HepG2 (cell line): ENCODE measurements around the gene PRKACG. TPM values are rescaled to one million over a fixed set of nuclear protein-coding genes. Genes with fewer than 3 reads are reported as not detected.

Source experiments
- AKAP8 ChIP-seq: sonication (generic); formaldehyde crosslinking; IDR thresholded peaks from 2 replicates; pipeline ENCODE4 v1.5.1; 2020; ENCODE audit warnings: mild to moderate bottlenecking, missing genetic modification reagents
- CSRNP2 ChIP-seq: sonication (generic); formaldehyde crosslinking; conservative IDR thresholded peaks from 2 replicates; pipeline ENCODE4 v1.8.0; 2022; ENCODE audit warnings: low read depth, missing genetic modification reagents
- DMAP1 ChIP-seq: IDR thresholded peaks from 2 replicates; pipeline ENCODE4 v1.6.1; 2016
- ELF3 ChIP-seq: IDR thresholded peaks from 2 replicates; pipeline ENCODE4 v1.6.1; 2016; ENCODE audit warnings: missing genetic modification reagents, missing compliant biosample characterization
- ETV6 ChIP-seq: sonication (generic); formaldehyde crosslinking; conservative IDR thresholded peaks from 2 replicates; pipeline ENCODE4 v1.4.0; 2020; ENCODE audit warnings: missing genetic modification reagents
- GABPA ChIP-seq, 2 experiments: IDR thresholded peaks; 2 replicates each; pipeline ENCODE4 v1.6.1; 2011 to 2016; ENCODE audit warnings: low read depth in 2 of 2, low read length in 1 of 2, missing biosample characterization in 1 of 2, missing genetic modification characterization in 1 of 2
- GTF3A ChIP-seq: sonication (generic); formaldehyde crosslinking; conservative IDR thresholded peaks from 2 replicates; pipeline ENCODE4 v1.4.0; 2020; ENCODE audit warnings: mild to moderate bottlenecking, missing genetic modification reagents
- MAF1 ChIP-seq: sonication (generic); formaldehyde crosslinking; IDR thresholded peaks from 2 replicates; pipeline ENCODE4 v1.5.0; 2020; ENCODE audit warnings: missing genetic modification reagents, borderline replicate concordance
- NONO ChIP-seq, 2 experiments: fragments of 450-650 bp in 1 of 2; sonication (generic) in 1 of 2; formaldehyde crosslinking in 1 of 2; IDR thresholded peaks in 1 of 2; conservative IDR thresholded peaks in 1 of 2; 2 replicates each; pipeline versions ENCODE4 v1.6.1 to v1.8.0; 2017 to 2022; ENCODE audit warnings: mild to moderate bottlenecking in 1 of 2, missing genetic modification reagents in 1 of 2, moderate library complexity in 1 of 2
- RBM39 ChIP-seq: fragments of 200-400 bp; formaldehyde crosslinking; IDR thresholded peaks from one replicate; pipeline ENCODE4 v1.6.1; 2018; ENCODE audit warnings: antibody characterized with exemption, mild to moderate bottlenecking, low read depth, low read length; ENCODE audit not compliant: poor library complexity, severe bottlenecking
- SNRNP70 ChIP-seq: fragments of 200-400 bp; formaldehyde crosslinking; IDR thresholded peaks from 2 replicates; pipeline ENCODE4 v1.6.1; 2017; ENCODE audit warnings: mild to moderate bottlenecking, low read depth, low read length, moderate library complexity
- TFE3 ChIP-seq: IDR thresholded peaks from 2 replicates; pipeline ENCODE4 v1.6.1; 2016
- THAP7 ChIP-seq: sonication (generic); formaldehyde crosslinking; IDR thresholded peaks from 2 replicates; pipeline ENCODE4 v1.8.1; 2023; ENCODE audit warnings: mild to moderate bottlenecking, missing genetic modification reagents
- XRCC5 ChIP-seq: fragments of 200-400 bp; formaldehyde crosslinking; optimal IDR thresholded peaks from 2 replicates; pipeline ENCODE3; 2017; ENCODE audit warnings: mild to moderate bottlenecking, low read length
- ZKSCAN8 ChIP-seq: IDR thresholded peaks from 2 replicates; pipeline ENCODE4 v1.6.1; 2016; ENCODE audit warnings: borderline replicate concordance, missing genetic modification reagents, missing compliant biosample characterization
- ZNF253 ChIP-seq: sonication (generic); formaldehyde crosslinking; IDR thresholded peaks from 2 replicates; pipeline ENCODE4 v1.8.0; 2022; ENCODE audit warnings: mild to moderate bottlenecking, missing genetic modification reagents, borderline replicate concordance
- ZNF317 ChIP-seq: sonication (generic); formaldehyde crosslinking; IDR thresholded peaks from 2 replicates; pipeline ENCODE4 v1.5.0; 2020; ENCODE audit warnings: mild to moderate bottlenecking, missing genetic modification reagents
- ZNF468 ChIP-seq: sonication (generic); formaldehyde crosslinking; IDR thresholded peaks from 2 replicates; pipeline ENCODE4 v1.8.0; 2022; ENCODE audit warnings: mild to moderate bottlenecking, moderate library complexity, missing genetic modification reagents
- ZNF563 ChIP-seq: sonication (generic); formaldehyde crosslinking; IDR thresholded peaks from 2 replicates; pipeline ENCODE4 v1.8.0; 2022; ENCODE audit warnings: mild to moderate bottlenecking, moderate library complexity, missing genetic modification reagents
- ZNF678 ChIP-seq: sonication (generic); formaldehyde crosslinking; IDR thresholded peaks from 2 replicates; pipeline ENCODE4 v1.4.0; 2020; ENCODE audit warnings: mild to moderate bottlenecking, missing genetic modification reagents
- ZNF691 ChIP-seq: sonication (generic); formaldehyde crosslinking; IDR thresholded peaks from 2 replicates; pipeline ENCODE4 v1.4.0; 2020; ENCODE audit warnings: missing genetic modification reagents, low read depth, mild to moderate bottlenecking, borderline replicate concordance
- ZNF780A ChIP-seq: sonication (generic); formaldehyde crosslinking; IDR thresholded peaks from 2 replicates; pipeline ENCODE4 v1.8.0; 2022; ENCODE audit warnings: mild to moderate bottlenecking, missing genetic modification reagents, moderate library complexity
- polyA plus RNA-seq, 8 experiments: library from polyadenylated mRNA; depleted of rRNA in 3 of 8; stranded (reverse) in 7 of 8; unstranded in 1 of 8; fragments of >200 nt; fragmentation: Illumina TruSeq in 4 of 8; extraction: Trizol in 4 of 8; gene quantifications; 2 replicates each; pipeline versions ENCODE4 v1.2.1 to v1.2.3, GENCODE V29; 2011 to 2016; ENCODE audit warnings: low read depth in 4 of 8, missing spikeins in 1 of 8, mixed read lengths in 1 of 8; ENCODE audit not compliant: insufficient read depth in 1 of 8
- total RNA-seq, 5 experiments: library from RNA; depleted of rRNA; stranded (reverse); fragments of >200 nt; fragmentation: Illumina TruSeq; extraction: Trizol; gene quantifications; 2 replicates each; pipeline ENCODE4 v1.2.3, GENCODE V29; 2016; ENCODE audit warnings: low read depth in 1 of 5

Gene PRKACG
- total and polyA plus RNA-seq, 2 of the 13 experiments (the other 11 are each of a cell fraction or from before 2014, with no cell fraction given) = not detected

GRCh38 chr9:69035438-69036308, 21.8 kb upstream of the PRKACG start, which contains the start of gene FXN (continued):
- TF ChIP-seq THAP7 (CRISPR knock-in tag) (no peak), ZNF691 (CRISPR knock-in tag) (peak; percentile 67; the same call in 1 of the 2 replicates), XRCC5 (peak; percentile 98), GTF3A (CRISPR knock-in tag) (0 out of 2 replicates have a peak, but pooled peaks have one; percentile 64), ZNF780A (no peak), ZNF253 (CRISPR knock-in tag) (peak; percentile 75; the same call in 1 of the 2 replicates), MAF1 (CRISPR knock-in tag) (no peak), ZNF317 (no peak), ETV6 (CRISPR knock-in tag) (0 out of 2 replicates have a peak, but pooled peaks have one; percentile 51), DMAP1 (CRISPR knock-in tag) (peak; percentile 90), TFE3 (CRISPR knock-in tag) (peak; percentile 11; the same call in 1 of the 2 replicates), CSRNP2 (CRISPR knock-in tag) (no peak), ELF3 (CRISPR knock-in tag) (no peak), GABPA (IDR thresholded peaks at IDR 0.05; ENCODE audit: low read depth, low read length) (no peak), GABPA (CRISPR knock-in tag; IDR thresholded peaks at IDR 0.05; ENCODE audit: low read depth) (no peak), ZNF678 (CRISPR knock-in tag) (peak; percentile 65; the same call in 1 of the 2 replicates), AKAP8 (CRISPR knock-in tag) (no peak), SNRNP70 (no peak), ZNF563 (CRISPR knock-in tag) (peak; percentile 77), ZKSCAN8 (CRISPR knock-in tag) (peak; percentile 30), ZNF468 (no peak), NONO (IDR thresholded peaks at IDR 0.05) (no peak), NONO (CRISPR knock-in tag; conservative IDR thresholded peaks at IDR 0.05) (peak; percentile 83), RBM39 (peak; percentile 92)
